Measurements from ENCODE around the gene BTNL9. TPM values are rescaled to one million over a fixed set of nuclear protein-coding genes. Genes with fewer than 3 reads are reported as not detected.

Gene BTNL9
- polyA plus RNA-seq, 1 donor from 2014 or later = 13.9 TPM

DNA sequence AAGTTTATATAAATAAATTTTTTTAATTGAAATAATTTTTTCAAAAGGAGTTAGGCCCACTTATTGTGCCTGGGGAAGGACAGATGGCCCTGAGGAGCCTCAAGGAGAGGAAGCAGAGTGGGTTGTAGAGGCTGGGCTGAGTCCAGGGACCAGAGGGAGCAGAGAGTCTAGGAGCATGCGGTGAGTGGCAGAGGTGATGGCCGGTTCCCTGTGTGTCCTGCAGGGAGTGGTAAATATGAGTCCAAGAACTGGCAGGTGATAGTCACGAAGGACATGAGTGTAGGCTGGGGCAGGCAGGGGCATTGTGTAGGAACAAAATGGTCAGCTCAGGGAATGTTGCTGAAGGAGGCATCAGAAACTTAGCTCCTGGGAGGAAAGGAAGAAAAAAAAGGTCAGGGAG lies 8.3 kb upstream of the BTNL9 start:
- H3K27me3 ChIP-seq (ENCODE audit: insufficient read depth, low read depth, low read length) = no peaks in the 10 kb centered on the region
- TF ChIP-seq EP300 (conservative IDR thresholded peaks at IDR 0.05; ENCODE audit: poor library complexity, severe bottlenecking) = no peak
- TF ChIP-seq TAF1 (IDR thresholded peaks at IDR 0.05; ENCODE audit: low read depth) = no peak
- TF ChIP-seq MXI1 (conservative IDR thresholded peaks at IDR 0.05; ENCODE audit: poor library complexity, severe bottlenecking) = no peak
- no peak for TF ChIP-seq SMC3 (conservative IDR thresholded peaks at IDR 0.05; ENCODE audit: poor library complexity)
- TF ChIP-seq, protein P1, sequence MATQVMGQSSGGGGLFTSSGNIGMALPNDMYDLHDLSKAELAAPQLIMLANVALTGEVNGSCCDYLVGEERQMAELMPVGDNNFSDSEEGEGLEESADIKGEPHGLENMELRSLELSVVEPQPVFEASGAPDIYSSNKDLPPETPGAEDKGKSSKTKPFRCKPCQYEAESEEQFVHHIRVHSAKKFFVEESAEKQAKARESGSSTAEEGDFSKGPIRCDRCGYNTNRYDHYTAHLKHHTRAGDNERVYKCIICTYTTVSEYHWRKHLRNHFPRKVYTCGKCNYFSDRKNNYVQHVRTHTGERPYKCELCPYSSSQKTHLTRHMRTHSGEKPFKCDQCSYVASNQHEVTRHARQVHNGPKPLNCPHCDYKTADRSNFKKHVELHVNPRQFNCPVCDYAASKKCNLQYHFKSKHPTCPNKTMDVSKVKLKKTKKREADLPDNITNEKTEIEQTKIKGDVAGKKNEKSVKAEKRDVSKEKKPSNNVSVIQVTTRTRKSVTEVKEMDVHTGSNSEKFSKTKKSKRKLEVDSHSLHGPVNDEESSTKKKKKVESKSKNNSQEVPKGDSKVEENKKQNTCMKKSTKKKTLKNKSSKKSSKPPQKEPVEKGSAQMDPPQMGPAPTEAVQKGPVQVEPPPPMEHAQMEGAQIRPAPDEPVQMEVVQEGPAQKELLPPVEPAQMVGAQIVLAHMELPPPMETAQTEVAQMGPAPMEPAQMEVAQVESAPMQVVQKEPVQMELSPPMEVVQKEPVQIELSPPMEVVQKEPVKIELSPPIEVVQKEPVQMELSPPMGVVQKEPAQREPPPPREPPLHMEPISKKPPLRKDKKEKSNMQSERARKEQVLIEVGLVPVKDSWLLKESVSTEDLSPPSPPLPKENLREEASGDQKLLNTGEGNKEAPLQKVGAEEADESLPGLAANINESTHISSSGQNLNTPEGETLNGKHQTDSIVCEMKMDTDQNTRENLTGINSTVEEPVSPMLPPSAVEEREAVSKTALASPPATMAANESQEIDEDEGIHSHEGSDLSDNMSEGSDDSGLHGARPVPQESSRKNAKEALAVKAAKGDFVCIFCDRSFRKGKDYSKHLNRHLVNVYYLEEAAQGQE (IDR thresholded peaks at IDR 0.05; ENCODE audit: borderline replicate concordance) = no peak
- no peak for TF ChIP-seq POLR2AphosphoS5 (IDR thresholded peaks at IDR 0.05)
- no peak for TF ChIP-seq CTCF (IDR thresholded peaks at IDR 0.05; ENCODE audit: poor library complexity, severe bottlenecking)
- TF ChIP-seq EZH2 (IDR thresholded peaks at IDR 0.05; ENCODE audit: borderline replicate concordance, insufficient read depth, low read length, poor library complexity, severe bottlenecking) = no peak
- TF ChIP-seq RAD21 (conservative IDR thresholded peaks at IDR 0.05) = no peak
- no peaks in the 10 kb centered on the region for H3K9me2 ChIP-seq (ENCODE audit: insufficient read depth, low read length)
- no peaks in the 10 kb centered on the region for H3F3A ChIP-seq (ENCODE audit: insufficient read depth, low read length, poor library complexity, severe bottlenecking)
- no peaks in the 10 kb centered on the region for H3K36me3 ChIP-seq (ENCODE audit: insufficient read depth, low read length)
- no peak overlapping the region for H3K9ac ChIP-seq (ENCODE audit: low read length)
- H3K79me2 ChIP-seq (replicated peaks; ENCODE audit: insufficient read depth, low read length) = no peaks in the 10 kb centered on the region
- H4K20me1 ChIP-seq (ENCODE audit: insufficient read depth) = no peaks in the 10 kb centered on the region
- no peak overlapping the region for H3K4me2 ChIP-seq (ENCODE audit: low read length)
- H3K27ac ChIP-seq (ENCODE audit: low read length) = no peak overlapping the region
- no peaks in the 10 kb centered on the region for H3K9me3 ChIP-seq (ENCODE audit: low read length)
- H2AFZ ChIP-seq (ENCODE audit: low read depth, low read length) = no peak overlapping the region
- H3K4me3 ChIP-seq (ENCODE audit: low read length) = no peak overlapping the region

GRCh38 chr5:181035991-181036815 lies 3.9 kb upstream of the BTNL9 start:
- no peaks in the 10 kb centered on the region for H3K79me2 ChIP-seq (replicated peaks; ENCODE audit: insufficient read depth, low read length)
- no peaks in the 10 kb centered on the region for H3K36me3 ChIP-seq (ENCODE audit: insufficient read depth, low read length)
- H3K27me3 ChIP-seq (ENCODE audit: insufficient read depth, low read depth, low read length) = no peaks in the 10 kb centered on the region
- no peaks in the 10 kb centered on the region for H3K9me2 ChIP-seq (ENCODE audit: insufficient read depth, low read length)
- no peak overlapping the region for H3K27ac ChIP-seq (ENCODE audit: low read length)
- no peaks in the 10 kb centered on the region for H3K9me3 ChIP-seq (ENCODE audit: low read length)
- H3K4me2 ChIP-seq (ENCODE audit: low read length) = no peak overlapping the region
- TF ChIP-seq EP300 (conservative IDR thresholded peaks at IDR 0.05; ENCODE audit: poor library complexity, severe bottlenecking) (no peak), CTCF (IDR thresholded peaks at IDR 0.05; ENCODE audit: poor library complexity, severe bottlenecking) (no peak), POLR2AphosphoS5 (IDR thresholded peaks at IDR 0.05) (no peak), SMC3 (conservative IDR thresholded peaks at IDR 0.05; ENCODE audit: poor library complexity) (no peak), RAD21 (conservative IDR thresholded peaks at IDR 0.05) (no peak), MXI1 (conservative IDR thresholded peaks at IDR 0.05; ENCODE audit: poor library complexity, severe bottlenecking) (no peak), EZH2 (IDR thresholded peaks at IDR 0.05; ENCODE audit: borderline replicate concordance, insufficient read depth, low read length, poor library complexity, severe bottlenecking) (no peak), TAF1 (IDR thresholded peaks at IDR 0.05; ENCODE audit: low read depth) (no peak)
- TF ChIP-seq, protein P1 (IDR thresholded peaks at IDR 0.05; ENCODE audit: borderline replicate concordance) = no peak
- H3K9ac ChIP-seq (ENCODE audit: low read length) = no peak overlapping the region
- no peaks in the 10 kb centered on the region for H4K20me1 ChIP-seq (ENCODE audit: insufficient read depth)
- no peak overlapping the region for H2AFZ ChIP-seq (ENCODE audit: low read depth, low read length)
- no peaks in the 10 kb centered on the region for H3F3A ChIP-seq (ENCODE audit: insufficient read depth, low read length, poor library complexity, severe bottlenecking)
- H3K4me3 ChIP-seq (ENCODE audit: low read length) = no peak overlapping the region

Data from neural cell (in vitro differentiated cells).